GM19099 (cell line): ENCODE results near the gene HOXD1.

Experiments used
- POLR2A ChIP-seq: IDR thresholded peaks from 3 replicates; pipeline ENCODE4 v1.6.1; 2011; ENCODE audit warnings: low read depth; ENCODE audit not compliant: insufficient read length; ENCODE audit errors: extremely low read depth

The HOXD1 gene

GRCh38 chr2:176184749-176185148 is 3.7 kb upstream of the HOXD1 start:
- TF ChIP-seq POLR2A = no peak

DNA sequence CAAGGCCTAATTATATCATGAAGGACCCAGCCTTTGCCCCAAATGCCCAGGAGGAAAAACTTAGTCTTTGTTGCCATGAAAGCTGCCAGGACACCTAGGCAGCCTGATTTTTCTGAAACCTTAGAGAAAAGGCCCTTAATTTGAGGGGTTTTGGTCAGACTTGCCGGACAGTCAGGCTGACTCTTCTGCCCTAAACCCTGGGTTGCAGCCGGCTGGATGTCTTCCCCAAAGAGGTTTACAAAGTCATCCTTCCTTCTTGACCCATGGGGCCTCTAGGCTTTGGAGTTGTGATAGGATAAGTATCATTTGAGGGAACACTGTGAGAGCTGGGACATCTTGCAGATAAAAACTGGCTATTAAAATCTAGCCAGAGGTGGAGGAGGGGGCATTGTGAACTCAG is 2.4 kb upstream of the HOXD1 start:
- TF ChIP-seq POLR2A = no peak

GRCh38 chr2:176187200-176187898 is 1.1 kb upstream of the HOXD1 start:
- no peak for TF ChIP-seq POLR2A

GRCh38 chr2:176188774-176189680 is 559 bp downstream of the HOXD1 start:
- no peak for TF ChIP-seq POLR2A

DNA sequence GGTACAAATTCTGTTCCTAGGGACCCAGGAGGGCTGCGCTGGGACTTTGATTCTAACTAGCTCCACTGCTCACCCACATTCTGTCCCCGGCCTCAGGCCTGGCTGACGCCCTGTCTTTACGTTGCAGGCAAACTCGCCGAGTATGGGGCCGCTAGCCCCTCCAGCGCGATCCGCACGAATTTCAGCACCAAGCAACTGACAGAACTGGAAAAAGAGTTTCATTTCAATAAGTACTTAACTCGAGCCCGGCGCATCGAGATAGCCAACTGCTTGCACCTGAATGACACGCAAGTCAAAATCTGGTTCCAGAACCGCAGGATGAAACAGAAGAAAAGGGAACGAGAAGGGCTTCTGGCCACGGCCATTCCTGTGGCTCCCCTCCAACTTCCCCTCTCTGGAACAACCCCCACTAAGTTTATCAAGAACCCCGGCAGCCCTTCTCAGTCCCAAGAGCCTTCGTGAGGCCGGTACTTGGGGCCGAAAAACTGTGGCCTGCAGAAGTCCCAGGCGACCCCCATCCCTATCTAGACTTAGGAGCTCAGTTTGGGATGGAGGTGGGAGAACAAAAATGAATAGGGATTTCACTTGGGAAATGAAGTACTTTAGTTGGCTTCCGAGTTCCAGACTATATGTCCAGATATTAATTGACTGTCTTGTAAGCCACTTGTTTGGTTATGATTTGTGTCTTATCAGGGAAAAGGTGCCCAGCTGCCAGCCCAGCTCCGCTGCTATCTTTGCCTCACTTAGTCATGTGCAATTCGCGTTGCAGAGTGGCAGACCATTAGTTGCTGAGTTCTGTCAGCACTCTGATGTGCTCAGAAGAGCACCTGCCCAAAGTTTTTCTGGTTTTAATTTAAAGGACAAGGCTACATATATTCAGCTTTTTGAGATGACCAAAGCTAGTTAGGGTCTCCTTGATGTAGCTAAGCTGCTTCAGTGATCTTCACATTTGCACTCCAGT is 1.5 kb downstream of the HOXD1 start:
- no peak for TF ChIP-seq POLR2A

GRCh38 chr2:176192351-176192750 is 3.9 kb downstream of the HOXD1 start:
- TF ChIP-seq POLR2A = no peak

GRCh38 chr2:176193048-176193447 is 4.6 kb downstream of the HOXD1 start:
- no peak for TF ChIP-seq POLR2A

DNA sequence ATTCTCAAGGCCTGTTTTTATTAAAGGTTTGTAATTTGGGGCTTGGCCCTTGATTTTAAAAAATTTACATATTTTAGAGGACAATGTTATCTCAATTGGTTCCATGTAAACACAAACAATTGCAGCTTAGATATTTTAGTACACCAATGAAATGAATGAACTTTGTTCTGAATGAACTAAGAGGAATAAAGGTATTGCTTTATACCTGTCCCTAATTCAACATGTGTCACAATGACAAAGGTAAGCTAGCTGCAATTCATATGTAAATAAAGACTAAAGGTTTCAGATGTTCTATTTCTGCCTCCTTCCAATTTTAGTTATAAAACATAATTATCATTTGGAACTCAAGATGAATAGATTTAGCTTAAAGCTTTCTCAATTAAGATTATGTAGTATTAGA is 11.4 kb downstream of the HOXD1 start:
- TF ChIP-seq POLR2A = no peak

GRCh38 chr2:176200971-176201370 is 12.5 kb downstream of the HOXD1 start:
- TF ChIP-seq POLR2A = no peak

- no peak for TF ChIP-seq POLR2A
Measured at GRCh38 chr2:176202491-176202890, 14.0 kb downstream of the HOXD1 start.

- no peak for TF ChIP-seq POLR2A
Measured at GRCh38 chr2:176205126-176205525, 16.7 kb downstream of the HOXD1 start.

GRCh38 chr2:176206136-176206535 is 17.7 kb downstream of the HOXD1 start:
- no peak for TF ChIP-seq POLR2A

DNA sequence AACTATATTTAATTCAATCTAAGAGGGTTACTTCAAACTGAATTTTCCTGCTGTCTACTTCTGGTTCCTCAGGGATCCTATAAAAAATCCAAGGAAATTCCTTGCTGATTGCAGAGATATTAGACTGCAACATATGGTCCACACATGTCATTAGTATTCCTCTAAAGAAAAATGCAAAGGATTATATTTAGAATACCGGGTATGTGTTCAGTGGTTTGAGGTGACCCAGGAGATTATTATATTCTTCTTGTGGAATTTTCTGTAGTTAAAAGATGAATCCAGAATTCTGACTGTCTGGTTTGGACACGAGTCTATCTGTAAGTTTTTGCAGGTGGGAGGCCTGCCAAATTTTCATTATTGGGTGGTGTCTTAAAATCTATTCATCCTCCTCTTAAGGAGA is 18.2 kb downstream of the HOXD1 start:
- no peak for TF ChIP-seq POLR2A

- no peak for TF ChIP-seq POLR2A
Measured at GRCh38 chr2:176211110-176211509, 22.6 kb downstream of the HOXD1 start.

DNA sequence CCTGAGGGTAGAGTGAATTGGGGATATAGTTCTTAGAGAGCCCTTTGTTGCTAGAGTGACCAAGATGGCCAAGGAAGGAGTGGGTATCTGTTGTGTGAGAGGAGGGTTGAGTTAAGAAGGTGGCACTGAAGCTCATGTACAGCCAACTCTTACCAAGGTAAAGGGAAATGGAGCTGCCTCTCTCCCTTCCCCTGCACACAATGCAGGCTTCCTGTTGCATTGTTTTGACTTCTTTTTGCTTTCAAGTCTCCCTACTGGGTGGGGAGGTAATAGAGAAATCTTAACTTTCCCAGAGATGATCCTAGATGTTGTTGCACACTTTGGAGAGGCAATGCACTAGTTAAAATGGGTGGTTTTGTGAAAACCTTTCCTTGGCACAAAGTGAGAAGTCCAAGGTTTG is 23.8 kb downstream of the HOXD1 start:
- no peak for TF ChIP-seq POLR2A
